Left ventricle myocardium inferior (tissue), 1 donor: Measurements from ENCODE around the gene PPP3R1. TPM values are rescaled to one million over a fixed set of nuclear protein-coding genes. Genes with fewer than 3 reads are reported as not detected.

Source experiments
- DNase-seq: peaks from one replicate; pipeline ENCODE4 v3.0.0-alpha.2; 2020
- H3K27ac ChIP-seq: fragments of 200-600 bp; replicated peaks from 2 replicates; pipeline ENCODE4 v1.8.0; 2021
- H3K27me3 ChIP-seq: fragments of 200-600 bp; 2 replicates; pipeline ENCODE4 v1.8.0; 2021; ENCODE audit warnings: low read depth
- H3K36me3 ChIP-seq: fragments of 200-600 bp; 2 replicates; pipeline ENCODE4 v1.8.0; 2021
- H3K4me1 ChIP-seq: fragments of 200-600 bp; 2 replicates; pipeline ENCODE4 v1.8.0; 2021
- H3K4me3 ChIP-seq: fragments of 200-600 bp; 2 replicates; pipeline ENCODE4 v1.8.0; 2021; ENCODE audit warnings: mild to moderate bottlenecking, moderate library complexity
- H3K9me3 ChIP-seq: fragments of 200-600 bp; replicated peaks from 2 replicates; pipeline ENCODE4 v1.8.0; 2021
- CTCF ChIP-seq: fragments of 200-600 bp; IDR thresholded peaks from 2 replicates; pipeline ENCODE4 v1.8.0; 2021; ENCODE audit warnings: antibody characterized with exemption, mild to moderate bottlenecking, borderline replicate concordance
- intact Hi-C: fragments of 100-400 bp; cut with micrococcal nuclease; formaldehyde crosslinking; loops from one replicate; pipeline ENCODE4 v1.11.0; 2022
- total RNA-seq: library from RNA; stranded (reverse); fragmentation: NEBNext Ultra II Directional; extraction: Animal tissue kit (Norgen Biotek cat#: 25700); gene quantifications from one replicate; pipeline ENCODE4 v1.2.1, GENCODE V29; 2021
- donor health status: DM: no; HTN: yes; CAD: no; lungs with severe emphysema.

PPP3R1 gene
- total RNA-seq, 1 donor from 2014 or later = 34.6 TPM

- no peaks in the 10 kb centered on the region for H3K9me3 ChIP-seq
- no peaks in the 10 kb centered on the region for H3K27me3 ChIP-seq
- H3K27ac ChIP-seq = no peak overlapping the region
- intact Hi-C loops = loop anchor here (2.0 kb wide), 1 partner anchor 18 kb away; no protein-coding TSS in a partner anchor
- H3K36me3 ChIP-seq = peaks cover 42% of the 10 kb centered on the region
- no peak overlapping the region for H3K4me3 ChIP-seq
- TF ChIP-seq CTCF = no peak
- H3K4me1 ChIP-seq = no peaks in the 10 kb centered on the region
- no peak for DNase-seq
Measured at GRCh38 chr2:68167186-68167585, 85.1 kb downstream of the PPP3R1 start.

- Histone ChIP-seq H3K4me3 (no peak overlapping the region), H3K36me3 (peaks cover 63% of the 10 kb centered on the region), H3K9me3 (no peaks in the 10 kb centered on the region), H3K27ac (no peak overlapping the region), H3K27me3 (no peaks in the 10 kb centered on the region), H3K4me1 (peaks cover 10% of the 10 kb centered on the region)
- DNase-seq = no peak
- no peak for TF ChIP-seq CTCF
- intact Hi-C loops = no loop called here
Measured at GRCh38 chr2:68163641-68164040, 88.7 kb downstream of the PPP3R1 start.

GRCh38 chr2:68158134-68158447 lies 94.2 kb downstream of the PPP3R1 start:
- no peak for TF ChIP-seq CTCF
- DNase-seq = no peak
- intact Hi-C loops = no loop called here

GRCh38 chr2:68157402-68158133 lies 94.8 kb downstream of the PPP3R1 start, which contains the start of gene PNO1:
PNO1 (plus strand) TSS chr2:68157888; CDS start chr2:68157935, 47 bp downstream.
- Histone ChIP-seq H3K27me3 (no peaks in the 10 kb centered on the region), H3K36me3 (peaks cover 26% of the 10 kb centered on the region), H3K27ac (peak within 1 kb of the TSS; percentile 98), H3K4me3 (peak within 1 kb of the TSS; percentile 93), H3K4me1 (peaks cover 57% of the 10 kb centered on the region), H3K9me3 (no peaks in the 10 kb centered on the region)
- peak; percentile 95 for DNase-seq
- peak; percentile 13 for TF ChIP-seq CTCF
- intact Hi-C loops = no loop called here

More at GRCh38 chr2:68158134-68158447, 94.2 kb downstream of the PPP3R1 start:
- Histone ChIP-seq H3K36me3 (peaks cover 31% of the 10 kb centered on the region), H3K27me3 (no peaks in the 10 kb centered on the region), H3K27ac (peak overlapping the region; percentile 98), H3K4me1 (peaks cover 51% of the 10 kb centered on the region), H3K4me3 (peak overlapping the region; percentile 93), H3K9me3 (no peaks in the 10 kb centered on the region)

- peak overlapping the region; percentile 98 for H3K27ac ChIP-seq
- TF ChIP-seq CTCF = no peak
- no peaks in the 10 kb centered on the region for H3K9me3 ChIP-seq
- no peak for DNase-seq
- H3K36me3 ChIP-seq = peaks cover 20% of the 10 kb centered on the region
- intact Hi-C loops = no loop called here
- H3K27me3 ChIP-seq = no peaks in the 10 kb centered on the region
- peak overlapping the region; percentile 93 for H3K4me3 ChIP-seq
- H3K4me1 ChIP-seq = peaks cover 62% of the 10 kb centered on the region
Measured at GRCh38 chr2:68157002-68157401, 95.3 kb downstream of the PPP3R1 start.
